HG03135 (cell line): ENCODE measurements around the gene HOXB5.

Experiments used
- ATAC-seq: cut with Tn5 transposase; IDR thresholded peaks from one replicate; pipeline ENCODE4 v1.9.1; 2021; ENCODE audit warnings: mild to moderate bottlenecking, moderate library complexity; ENCODE audit not compliant: unreplicated experiment

The HOXB5 gene

GRCh38 chr17:48593126-48593829 is at the start of gene HOXB5:
HOXB5 (minus strand) TSS chr17:48593779; CDS start chr17:48593682, 97 bp downstream.
- ATAC-seq = no peak

GRCh38 chr17:48642843-48643696 is 49.5 kb upstream of the HOXB5 start:
- no peak for ATAC-seq

- ATAC-seq = no peak
Observed at GRCh38 chr17:48642059-48642842, 48.7 kb upstream of the HOXB5 start.

- no peak for ATAC-seq
Observed at GRCh38 chr17:48641541-48642058, 48.0 kb upstream of the HOXB5 start.

- ATAC-seq = no peak
Observed at GRCh38 chr17:48640858-48641180, 47.2 kb upstream of the HOXB5 start.

- no peak for ATAC-seq
Observed at GRCh38 chr17:48639982-48640857, 46.6 kb upstream of the HOXB5 start.

- no peak for ATAC-seq
Observed at GRCh38 chr17:48639136-48639535, 45.6 kb upstream of the HOXB5 start.

- no peak for ATAC-seq
Observed at GRCh38 chr17:48637323-48638260, 44.0 kb upstream of the HOXB5 start.

- ATAC-seq = no peak
Observed at GRCh38 chr17:48636177-48637018, 42.8 kb upstream of the HOXB5 start.

- ATAC-seq = no peak
Observed at GRCh38 chr17:48634493-48635208, 41.1 kb upstream of the HOXB5 start.

- ATAC-seq = no peak
Observed at GRCh38 chr17:48633266-48633677, 39.7 kb upstream of the HOXB5 start.

GRCh38 chr17:48632579-48633265 is 39.1 kb upstream of the HOXB5 start:
- ATAC-seq = no peak

- ATAC-seq = no peak
Observed at GRCh38 chr17:48631693-48632578, 38.4 kb upstream of the HOXB5 start.

- no peak for ATAC-seq
Observed at GRCh38 chr17:48630925-48631692, 37.5 kb upstream of the HOXB5 start.
